ENCODE data around the gene TXNRD2.

DNA sequence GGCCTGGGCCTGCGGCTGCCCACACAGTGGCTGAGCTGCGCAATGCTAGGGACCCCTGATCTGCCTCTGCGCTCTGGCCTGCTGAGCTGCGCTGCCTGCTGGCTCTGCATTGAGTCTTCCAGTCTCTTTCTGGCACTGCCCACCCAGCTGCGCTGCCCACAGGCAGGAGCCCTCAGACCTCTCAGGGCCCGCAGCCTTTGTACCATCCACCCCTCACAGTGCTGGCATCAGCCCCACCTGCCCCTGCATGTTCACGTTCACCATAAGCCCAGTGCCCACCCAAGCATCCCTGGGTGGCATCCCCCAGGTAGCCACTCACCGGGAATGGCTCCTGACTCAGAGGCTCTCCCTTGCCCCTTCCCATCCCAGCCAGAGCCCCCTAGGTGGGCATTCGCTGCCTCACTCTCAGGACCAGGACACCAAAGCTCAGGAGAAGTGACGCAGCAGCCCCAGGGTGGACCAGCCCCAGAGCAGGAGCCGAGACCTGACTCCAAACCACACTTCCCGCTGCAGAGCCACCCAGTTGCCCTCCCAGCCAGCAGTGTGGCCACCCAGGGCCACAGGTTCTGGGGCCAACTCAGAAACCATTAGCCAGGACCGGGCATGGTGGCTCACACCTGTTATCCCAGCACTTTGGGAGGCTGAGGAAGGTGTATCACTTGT lies 21.8 kb downstream of the TXNRD2 start:
- TF ChIP-seq, protein P1, sequence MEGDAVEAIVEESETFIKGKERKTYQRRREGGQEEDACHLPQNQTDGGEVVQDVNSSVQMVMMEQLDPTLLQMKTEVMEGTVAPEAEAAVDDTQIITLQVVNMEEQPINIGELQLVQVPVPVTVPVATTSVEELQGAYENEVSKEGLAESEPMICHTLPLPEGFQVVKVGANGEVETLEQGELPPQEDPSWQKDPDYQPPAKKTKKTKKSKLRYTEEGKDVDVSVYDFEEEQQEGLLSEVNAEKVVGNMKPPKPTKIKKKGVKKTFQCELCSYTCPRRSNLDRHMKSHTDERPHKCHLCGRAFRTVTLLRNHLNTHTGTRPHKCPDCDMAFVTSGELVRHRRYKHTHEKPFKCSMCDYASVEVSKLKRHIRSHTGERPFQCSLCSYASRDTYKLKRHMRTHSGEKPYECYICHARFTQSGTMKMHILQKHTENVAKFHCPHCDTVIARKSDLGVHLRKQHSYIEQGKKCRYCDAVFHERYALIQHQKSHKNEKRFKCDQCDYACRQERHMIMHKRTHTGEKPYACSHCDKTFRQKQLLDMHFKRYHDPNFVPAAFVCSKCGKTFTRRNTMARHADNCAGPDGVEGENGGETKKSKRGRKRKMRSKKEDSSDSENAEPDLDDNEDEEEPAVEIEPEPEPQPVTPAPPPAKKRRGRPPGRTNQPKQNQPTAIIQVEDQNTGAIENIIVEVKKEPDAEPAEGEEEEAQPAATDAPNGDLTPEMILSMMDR (IDR thresholded peaks at IDR 0.05; ENCODE audit: poor library complexity, severe bottlenecking) = no peak
- no peak for TF ChIP-seq EZH2 (IDR thresholded peaks at IDR 0.05; ENCODE audit: borderline replicate concordance, insufficient read depth, low read length, poor library complexity, severe bottlenecking)
- TF ChIP-seq EP300 (conservative IDR thresholded peaks at IDR 0.05; ENCODE audit: poor library complexity, severe bottlenecking) = no peak
- no peak for TF ChIP-seq POLR2AphosphoS5 (IDR thresholded peaks at IDR 0.05)
- TF ChIP-seq RAD21 (conservative IDR thresholded peaks at IDR 0.05) = no peak
- no peak for TF ChIP-seq MXI1 (conservative IDR thresholded peaks at IDR 0.05; ENCODE audit: poor library complexity, severe bottlenecking)
- TF ChIP-seq TAF1 (IDR thresholded peaks at IDR 0.05; ENCODE audit: low read depth) = no peak
